Measurements from ENCODE around the gene ELAVL4.

The ELAVL4 gene

DNA sequence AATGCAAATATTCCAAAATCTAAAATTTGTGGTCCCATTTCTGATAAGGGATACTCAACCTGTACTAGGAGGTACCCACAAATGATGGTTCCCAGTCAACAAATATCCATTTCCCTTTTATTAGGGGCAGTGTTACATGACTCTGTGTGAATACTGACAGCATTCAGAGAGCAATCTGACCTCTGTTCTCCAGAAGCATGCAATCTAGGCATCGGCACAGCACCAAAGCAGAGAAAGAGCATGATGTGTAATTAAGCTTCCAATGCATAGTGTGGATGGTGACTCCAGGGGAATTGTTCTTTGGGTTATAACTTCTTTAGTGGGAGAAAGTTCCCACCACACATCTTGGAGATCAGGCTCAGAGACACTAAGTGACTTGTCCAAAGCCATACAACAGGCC lies 71.6 kb downstream of the ELAVL4 start:
- DNase-seq: no peak

DNA sequence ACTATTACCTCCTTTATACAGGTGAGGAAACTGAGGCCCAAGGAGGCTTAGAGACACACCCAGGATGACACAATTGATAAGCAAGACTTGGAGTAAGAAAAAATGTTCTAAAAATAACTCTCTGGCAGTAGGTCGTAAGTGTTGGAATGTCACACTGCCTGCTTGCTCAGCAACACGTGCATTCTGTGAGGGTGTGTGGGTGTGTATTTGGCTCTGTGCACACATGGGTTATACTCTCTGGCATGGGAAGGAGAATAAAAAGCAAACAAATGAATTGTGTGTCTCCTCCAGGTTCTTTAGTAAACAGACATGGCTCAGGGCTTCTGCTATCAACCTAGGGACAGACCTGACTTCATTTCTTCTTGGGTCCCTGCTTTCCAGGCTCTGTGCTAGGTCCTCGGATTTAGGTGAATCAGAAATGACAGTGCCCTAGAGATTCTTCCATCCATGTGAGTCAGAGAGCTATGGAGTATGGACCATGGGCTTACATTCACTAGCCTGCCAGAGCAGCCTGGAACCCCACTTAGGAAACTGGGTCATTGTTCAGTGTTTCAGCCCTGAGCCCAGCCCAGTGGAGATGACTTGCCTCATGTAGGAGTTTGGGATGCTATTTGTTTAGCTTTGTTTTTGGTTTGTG lies 72.4 kb downstream of the ELAVL4 start:
- no peak for DNase-seq

- no peak for DNase-seq
Measured at GRCh38 chr1:50183378-50184133, 74.8 kb downstream of the ELAVL4 start.

GRCh38 chr1:50189369-50189768 lies 80.6 kb downstream of the ELAVL4 start:
- no peak for DNase-seq

DNA sequence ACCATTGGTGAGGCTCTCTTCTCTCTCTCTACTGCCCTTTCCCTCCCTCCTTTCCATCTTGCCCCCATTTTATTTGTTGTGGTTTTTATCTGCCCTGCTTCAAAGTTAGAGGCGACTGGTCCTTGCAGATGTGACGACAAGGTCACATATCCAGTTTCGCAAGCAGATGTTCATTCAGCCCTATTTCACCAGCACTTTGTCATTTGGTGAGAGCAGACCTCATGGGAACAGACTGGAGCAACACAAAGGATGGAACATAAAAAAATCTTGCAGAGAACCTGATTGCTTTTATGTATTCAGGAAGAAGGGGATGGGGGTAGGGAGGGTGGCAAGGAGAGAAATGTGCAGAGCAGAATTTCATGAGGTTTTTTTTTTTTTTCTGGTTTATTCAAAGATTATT lies 84.3 kb downstream of the ELAVL4 start:
- no peak for DNase-seq

- DNase-seq: no peak
Measured at GRCh38 chr1:50195205-50195604, 86.5 kb downstream of the ELAVL4 start.

GRCh38 chr1:50196081-50196480 lies 87.4 kb downstream of the ELAVL4 start:
- DNase-seq: no peak

GRCh38 chr1:50197216-50197615 lies 88.5 kb downstream of the ELAVL4 start:
- DNase-seq: no peak

DNA sequence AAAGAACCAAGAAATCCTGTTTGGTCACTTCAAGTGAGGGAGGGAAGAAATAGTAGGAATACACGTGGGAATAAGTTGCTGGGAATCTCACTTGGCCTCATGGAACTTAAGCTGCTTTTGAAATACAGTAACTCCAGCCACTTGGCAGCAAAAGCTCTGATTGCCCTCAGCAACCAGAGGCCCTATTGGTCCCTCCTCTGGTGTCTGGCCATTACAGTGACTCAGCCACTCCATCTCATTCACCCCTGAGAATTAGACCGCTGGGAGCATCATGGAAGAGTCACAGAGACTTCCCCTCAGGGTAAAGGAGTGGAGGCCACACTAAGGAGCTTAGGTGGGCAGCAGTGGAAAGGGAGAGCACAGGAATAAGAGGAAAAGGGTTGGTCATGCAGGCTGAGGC lies 99.6 kb downstream of the ELAVL4 start:
- DNase-seq: no peak

DNA sequence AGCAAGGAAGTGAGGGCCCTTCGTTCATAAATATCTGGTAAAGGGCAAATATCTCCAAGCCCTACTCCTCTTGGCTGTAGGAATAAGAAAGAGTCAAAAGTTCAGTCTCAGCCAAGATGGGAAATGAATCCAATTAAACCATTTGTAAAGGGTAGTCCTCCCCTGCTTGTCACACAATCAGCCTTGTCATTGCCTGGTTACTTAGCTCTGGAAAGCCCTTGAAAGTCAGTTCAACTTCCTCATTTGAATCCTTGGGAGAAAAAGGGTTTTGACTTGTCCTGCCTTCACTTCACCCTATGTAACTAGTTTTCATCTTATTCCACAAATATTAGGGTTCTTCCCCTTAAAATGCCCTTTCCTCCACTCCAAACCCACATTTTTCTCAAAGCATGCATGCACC lies 100.0 kb downstream of the ELAVL4 start:
- no peak for DNase-seq

GRCh38 chr1:50209749-50210148 lies 101.0 kb downstream of the ELAVL4 start:
- no peak for DNase-seq

- DNase-seq: no peak
Measured at GRCh38 chr1:50213505-50213904, 104.8 kb downstream of the ELAVL4 start.

DNA sequence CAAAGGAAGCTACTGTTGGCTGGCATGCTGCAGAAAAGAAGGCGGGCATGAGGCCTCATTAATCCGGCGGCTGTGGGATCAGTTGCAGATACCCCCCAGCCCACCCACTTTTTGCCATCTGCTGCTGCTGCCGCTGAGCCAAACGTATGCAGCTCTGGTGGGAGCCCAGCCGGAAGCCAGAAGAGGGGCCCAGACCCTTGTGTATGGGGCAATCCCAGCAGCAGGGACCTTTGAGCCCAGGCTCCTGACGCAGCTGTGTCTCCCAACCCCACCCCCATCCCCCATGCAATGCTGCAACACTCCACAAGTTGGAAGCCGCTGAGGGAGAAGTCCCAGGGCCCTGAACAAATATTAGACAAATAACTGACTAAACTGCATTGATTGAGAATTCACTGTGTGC lies 106.0 kb downstream of the ELAVL4 start:
- DNase-seq: no peak

DNA sequence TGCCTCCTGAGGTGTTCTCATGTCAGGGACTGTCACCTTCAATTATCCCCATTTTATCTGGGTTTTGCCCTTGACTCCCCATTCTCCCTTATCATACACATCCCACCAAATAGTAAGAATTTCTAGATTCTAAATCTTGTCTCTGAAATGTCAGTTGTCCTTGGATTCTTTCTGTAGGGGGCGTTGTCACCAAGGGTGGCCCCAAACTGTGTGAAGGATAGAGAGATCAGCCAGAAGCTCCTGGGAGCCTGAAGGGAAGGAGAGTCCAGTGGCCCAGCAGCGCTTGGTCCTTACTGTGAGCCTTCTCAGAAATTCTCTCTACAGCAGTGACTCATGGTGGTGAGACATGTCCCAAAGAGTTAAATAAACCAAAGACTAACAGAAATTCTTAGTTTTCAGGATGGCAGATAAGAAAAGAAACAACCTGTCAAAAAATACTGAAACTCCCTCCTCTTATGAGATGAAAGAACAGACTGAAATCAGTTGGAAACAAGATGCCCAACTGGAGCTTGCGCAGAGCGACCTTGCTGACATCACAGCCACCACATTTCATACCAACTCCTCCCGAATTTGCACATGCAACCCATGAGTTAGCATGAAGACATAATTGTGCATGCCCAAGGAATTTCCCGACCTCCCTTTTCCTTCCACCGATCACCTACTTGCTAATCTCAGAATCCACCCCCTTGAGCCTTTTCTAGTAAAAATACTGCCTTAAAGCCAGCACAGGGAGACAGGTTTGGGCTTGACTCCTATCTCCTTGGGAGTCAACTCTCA lies 109.8 kb downstream of the ELAVL4 start:
- DNase-seq: no peak

DNA sequence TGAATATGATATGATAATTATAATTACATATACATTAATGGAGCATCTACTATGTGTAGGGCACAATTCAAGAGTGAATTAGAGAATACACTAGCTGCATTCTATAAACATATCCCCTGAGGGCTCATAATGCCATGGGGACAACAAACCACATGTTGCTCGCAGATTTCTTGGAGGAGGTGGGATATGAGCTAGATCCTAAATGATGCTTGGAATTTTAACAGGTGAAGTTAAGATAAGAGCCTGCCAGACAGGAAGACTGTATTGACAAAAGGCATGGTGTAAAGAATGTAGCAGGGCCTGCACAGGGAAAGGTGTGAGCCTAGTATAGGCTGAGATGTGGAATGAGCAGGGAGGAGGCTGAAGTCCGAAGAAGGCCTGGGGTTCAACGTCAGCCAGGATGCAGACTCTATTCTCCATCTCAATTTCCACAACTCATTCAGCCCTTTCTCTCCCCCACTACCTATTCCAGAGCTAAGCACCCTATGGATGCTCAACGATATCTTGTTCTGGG lies 120.2 kb downstream of the ELAVL4 start:
- no peak for DNase-seq

- no peak for DNase-seq
Measured at GRCh38 chr1:50231209-50231608, 122.5 kb downstream of the ELAVL4 start.

DNA sequence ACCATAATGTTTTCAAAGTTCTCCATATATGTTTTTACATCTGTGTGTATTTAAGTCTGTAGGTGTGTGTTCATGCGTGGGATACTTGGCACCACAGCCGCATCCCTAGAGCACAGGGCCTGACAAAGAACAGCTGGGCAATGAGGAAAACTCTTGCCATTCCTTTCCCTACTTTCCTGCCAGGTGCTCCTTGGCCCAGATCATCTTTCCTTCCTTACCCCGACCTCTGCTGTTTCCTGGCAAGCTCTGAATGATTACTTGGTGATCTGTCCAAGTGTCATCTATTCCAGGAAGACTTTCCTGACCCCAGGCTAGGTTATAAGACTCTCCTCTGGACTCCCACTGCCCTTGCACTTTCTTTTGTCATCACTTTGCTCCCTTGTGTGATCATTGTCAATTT lies 123.6 kb downstream of the ELAVL4 start:
- no peak for DNase-seq

- no peak for DNase-seq
Measured at GRCh38 chr1:50236656-50237055, 127.9 kb downstream of the ELAVL4 start.

DNA sequence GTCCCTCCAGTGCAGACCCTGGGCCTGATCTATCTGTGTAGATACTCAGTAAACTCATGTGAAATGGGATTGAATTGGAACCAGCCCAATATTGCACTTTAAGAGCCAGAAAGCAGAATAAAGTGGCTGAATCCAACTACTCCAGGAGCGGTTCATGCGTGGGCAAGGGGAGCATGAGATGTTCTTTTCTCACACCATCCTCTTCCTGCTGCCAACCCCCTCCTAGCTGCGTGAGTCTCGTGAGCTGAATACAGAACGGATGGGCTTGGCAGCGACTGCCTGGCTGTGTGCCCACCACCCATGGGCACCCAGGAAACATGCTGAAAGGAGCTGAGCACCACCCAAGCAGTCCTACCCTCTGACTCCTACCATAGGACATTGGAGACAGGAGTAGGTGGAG lies 128.3 kb downstream of the ELAVL4 start:
- DNase-seq: no peak

DNA sequence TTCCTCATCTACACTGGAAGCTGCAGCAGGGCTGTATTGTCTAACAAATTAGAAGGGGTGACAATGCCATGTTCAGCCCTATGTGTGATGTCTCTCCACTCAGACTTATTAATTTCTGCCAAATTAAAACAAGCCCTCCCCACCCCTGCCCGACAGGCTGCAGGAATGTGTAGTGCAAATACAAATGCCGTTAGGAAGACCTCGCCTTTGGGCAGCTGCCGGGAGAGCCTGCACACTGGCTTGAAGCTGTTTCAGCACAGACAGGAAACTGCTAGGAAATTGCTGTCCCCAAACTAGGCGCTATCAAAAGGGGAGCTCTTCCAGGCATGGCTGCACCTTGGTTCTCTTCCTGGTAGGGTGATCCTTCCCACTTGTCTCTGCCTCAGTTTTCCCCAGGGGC lies 135.2 kb downstream of the ELAVL4 start:
- DNase-seq: no peak

GRCh38 chr1:50246869-50247268 lies 138.1 kb downstream of the ELAVL4 start:
- DNase-seq: no peak

DNA sequence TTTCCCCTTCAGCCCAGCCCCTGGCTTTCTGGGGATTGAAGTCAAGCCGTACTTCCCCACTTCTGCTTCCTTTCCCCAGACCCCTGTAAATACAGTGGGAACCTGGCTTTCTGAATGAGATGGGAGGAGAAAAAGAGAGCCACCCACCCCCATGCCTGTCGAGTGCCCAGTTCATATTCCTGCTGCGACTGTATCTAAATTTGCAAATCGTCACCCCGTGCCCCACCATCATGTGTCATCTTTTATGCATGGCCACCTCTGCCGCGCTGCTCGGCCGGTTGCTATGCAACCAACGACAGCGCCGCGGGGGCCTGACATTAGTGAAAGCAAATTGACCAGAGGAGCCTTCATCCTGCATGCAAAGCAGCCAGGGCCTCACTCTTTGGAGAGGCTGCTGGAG lies 143.0 kb downstream of the ELAVL4 start:
- DNase-seq: no peak

- DNase-seq: no peak
Measured at GRCh38 chr1:50252196-50252595, 143.5 kb downstream of the ELAVL4 start.
